GDM1 (cell line): ENCODE measurements around the gene DCP2.

Experiments used
- DNase-seq: peaks from one replicate; lab custom pipeline; 2025; lab: John Stamatoyannopoulos, UW

Gene DCP2

DNA sequence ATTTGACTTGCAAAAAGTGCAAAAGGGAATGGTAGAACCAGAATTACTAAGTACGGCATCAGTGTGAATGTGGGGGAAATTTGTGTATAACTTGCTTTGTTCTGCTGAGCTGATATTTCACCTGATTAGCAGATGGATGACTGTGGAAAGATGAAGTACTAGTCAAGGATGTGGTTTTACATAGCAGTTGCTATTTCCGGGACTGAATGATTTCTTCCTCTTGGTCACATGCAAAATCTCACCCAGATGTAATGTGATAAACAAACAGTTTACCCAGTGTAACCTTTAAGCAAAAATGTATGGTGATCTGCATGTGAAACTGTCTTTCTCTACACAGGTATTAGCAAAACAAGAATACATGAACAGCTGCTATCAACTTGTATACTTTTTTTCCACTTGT lies 46.1 kb downstream of the DCP2 start:
- no peak for DNase-seq

DNA sequence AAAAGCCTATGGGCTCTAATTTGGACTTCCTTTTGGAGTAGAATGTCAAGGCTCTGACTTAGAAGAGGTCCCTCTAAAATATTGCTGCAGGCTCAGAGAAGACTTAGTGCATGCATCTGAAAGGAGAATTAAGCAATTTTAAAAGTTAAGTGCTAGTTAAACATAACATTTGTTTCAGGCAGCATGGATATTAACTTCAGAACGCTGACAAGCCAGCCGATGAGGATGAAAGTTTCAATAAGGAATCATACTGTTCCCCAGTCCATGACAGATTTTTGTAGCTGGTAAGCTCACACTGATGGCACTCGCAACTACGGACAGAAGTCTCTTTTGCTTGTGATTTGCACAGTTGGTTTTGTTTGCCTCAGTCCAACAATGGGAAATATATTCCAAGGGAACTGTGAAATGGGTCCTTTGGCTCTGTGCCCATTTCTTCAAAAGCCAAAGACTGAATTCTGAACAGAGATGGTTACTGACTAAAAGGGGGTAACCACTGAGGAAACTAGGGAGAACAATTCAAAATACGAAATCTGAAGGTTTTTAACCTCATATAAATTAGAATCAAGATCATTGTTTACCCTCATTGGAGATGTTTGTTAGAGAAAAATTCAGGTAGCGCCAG lies 47.6 kb downstream of the DCP2 start:
- DNase-seq = no peak

DNA sequence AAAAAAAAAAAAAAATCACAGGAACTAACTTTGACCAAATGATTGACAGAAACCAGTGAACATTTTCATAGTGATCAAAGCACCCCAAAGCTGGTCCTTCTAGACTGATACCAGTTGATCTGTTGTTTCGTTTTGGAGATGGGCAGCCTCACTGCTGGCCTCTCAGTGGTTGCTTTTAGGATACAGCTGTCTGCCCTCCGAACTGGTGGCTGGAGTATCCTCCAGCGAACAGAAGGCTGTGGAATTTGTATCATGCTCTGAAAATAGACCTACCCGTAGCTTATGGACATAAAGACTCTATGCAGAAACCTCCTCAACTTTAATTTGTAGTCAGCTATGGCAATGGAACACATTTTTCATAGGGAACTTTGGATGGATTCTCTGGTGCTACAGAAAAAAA lies 49.0 kb downstream of the DCP2 start:
- DNase-seq = no peak

DNA sequence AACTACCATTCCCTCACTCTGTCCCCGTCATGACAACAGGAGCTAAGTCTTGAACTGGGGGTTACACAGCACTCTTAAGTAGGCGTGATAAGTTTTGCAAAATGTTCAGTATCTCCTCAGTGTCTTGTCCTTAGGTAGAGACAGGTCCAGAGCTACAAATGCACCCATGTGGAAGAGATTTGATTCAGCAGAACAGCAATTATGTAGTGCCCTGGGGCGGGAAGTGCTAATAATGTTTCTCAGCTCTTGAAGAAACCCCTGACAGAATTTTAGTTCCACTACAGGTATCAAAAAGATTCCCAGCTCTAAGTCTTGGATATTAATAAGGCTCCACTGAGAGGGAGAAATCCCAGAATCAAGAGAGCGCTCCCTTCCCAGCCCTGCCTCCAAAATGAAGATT lies 49.6 kb downstream of the DCP2 start:
- DNase-seq = no peak

DNA sequence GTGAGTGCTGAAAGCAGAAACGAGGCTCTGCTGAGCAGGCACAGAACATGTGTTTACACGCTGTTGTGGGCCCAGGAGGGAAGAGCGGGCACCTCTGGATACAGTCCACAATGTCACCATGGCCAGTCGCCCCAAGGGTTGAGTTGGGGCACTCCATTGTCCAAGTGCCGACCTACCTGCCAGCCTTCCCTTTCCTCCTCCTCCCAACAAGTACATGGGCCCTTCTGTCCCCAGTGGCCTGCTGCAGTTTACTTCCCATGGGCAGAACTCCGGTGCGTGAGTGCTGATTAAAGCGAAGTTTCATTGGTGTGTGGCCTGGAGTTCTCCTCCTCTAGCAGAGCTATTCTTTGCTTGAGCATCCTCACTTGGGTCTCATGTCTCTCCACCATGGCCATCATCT lies 50.4 kb downstream of the DCP2 start:
- DNase-seq = no peak

DNA sequence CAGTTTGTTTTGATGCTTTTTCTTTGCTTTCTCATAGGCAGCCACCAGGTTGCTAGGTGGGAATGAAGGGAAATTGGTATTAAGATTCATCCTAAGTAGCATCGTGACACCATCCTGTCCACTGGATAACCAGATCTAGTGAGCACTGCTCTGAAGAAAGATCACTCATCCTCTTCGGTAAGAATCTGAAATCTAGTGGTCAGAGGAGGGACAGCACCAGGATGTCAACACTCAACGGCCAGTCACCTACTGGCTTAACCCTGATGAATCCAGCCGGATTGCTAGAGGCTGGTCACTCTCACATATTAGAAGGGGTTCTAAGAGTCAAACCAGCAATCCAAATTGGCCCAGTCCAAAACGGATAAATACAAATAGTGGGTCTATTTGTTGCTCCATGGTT lies 50.8 kb downstream of the DCP2 start:
- DNase-seq = no peak

DNA sequence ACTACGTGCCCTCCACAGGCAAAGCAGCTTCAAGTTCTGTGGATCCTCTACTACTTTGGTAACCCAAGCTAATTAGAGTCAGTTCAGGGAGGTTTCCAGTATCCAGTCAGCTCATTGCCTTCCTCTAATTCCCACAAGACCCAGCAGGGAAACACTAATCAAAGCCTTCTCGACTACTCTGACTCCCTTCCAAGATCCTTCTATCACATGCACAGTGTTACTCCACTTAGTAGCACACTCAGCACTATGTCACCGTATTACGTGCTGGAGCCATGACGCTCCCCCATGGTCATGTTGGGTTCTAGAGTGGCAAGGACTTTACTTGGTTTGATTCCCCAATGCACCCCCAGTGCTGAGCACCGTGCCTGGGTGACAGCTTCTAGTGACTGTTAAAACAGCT lies 53.0 kb downstream of the DCP2 start:
- no peak for DNase-seq

DNA sequence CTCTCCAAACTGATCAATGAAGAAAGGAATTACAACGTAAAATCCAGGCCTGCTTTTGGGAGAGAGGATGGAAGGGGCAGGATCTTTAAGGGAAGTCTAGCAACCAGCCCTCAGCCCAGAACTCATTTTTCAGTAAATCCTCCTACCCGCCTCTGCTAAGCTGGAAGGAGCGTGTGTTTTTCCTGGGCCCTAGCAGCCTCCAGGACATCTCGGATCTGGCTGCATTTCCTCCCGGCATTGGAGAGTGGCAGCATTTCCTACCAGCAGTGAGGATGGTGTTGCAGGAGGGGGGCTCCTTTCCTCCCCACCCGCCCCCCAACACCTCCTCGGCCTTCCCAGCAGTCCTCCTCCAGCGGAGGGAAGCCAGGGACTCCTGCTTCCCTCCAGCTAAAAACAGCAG lies 54.5 kb downstream of the DCP2 start:
- no peak for DNase-seq

DNA sequence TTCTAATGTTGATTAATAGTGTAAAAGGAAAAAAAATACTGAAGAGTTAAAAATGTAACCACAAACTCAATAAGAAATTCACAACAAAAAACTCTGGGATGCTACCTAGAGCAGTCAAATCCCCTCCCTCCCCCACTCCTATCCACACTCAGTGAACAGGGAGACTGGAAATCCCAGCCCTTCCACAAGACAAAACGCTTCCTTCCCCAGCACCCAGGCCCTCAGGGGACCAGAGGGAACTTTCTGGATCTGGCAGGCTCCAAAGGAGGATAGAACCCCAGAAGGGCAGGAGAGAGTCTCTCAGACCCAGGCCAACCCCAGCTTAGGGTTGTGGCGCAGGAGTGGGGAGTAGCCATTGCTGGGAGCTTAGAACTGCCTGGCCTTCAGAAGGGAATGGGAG lies 55.0 kb downstream of the DCP2 start:
- no peak for DNase-seq

DNA sequence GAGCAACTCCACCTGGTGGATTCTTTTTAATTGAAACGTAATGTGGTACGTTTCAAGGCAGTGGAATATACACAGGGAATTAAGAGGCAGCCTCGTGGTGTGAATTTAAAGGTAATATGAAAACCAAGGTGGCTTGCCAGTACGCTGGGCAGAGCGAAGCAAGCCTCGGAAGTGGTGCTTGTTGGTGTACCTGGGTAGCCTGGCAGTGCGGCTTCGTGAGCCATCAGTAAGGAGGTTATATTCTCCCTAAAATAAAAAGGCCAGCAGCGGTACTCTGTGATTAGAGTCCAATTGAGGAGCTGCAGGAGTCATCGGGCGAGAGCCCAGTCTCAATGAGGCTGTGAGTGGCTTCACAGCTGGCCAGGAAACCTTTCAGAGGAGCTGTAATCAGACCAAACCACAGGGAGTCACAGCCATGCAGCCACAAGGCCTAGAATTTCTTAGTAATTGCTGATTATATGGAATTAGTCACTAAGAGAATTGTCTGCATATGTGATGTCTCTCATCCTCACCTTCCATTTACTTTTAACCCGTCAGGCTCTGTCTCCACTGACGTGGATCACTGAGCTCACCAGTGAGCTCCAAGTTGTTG lies 57.7 kb downstream of the DCP2 start:
- DNase-seq = no peak

DNA sequence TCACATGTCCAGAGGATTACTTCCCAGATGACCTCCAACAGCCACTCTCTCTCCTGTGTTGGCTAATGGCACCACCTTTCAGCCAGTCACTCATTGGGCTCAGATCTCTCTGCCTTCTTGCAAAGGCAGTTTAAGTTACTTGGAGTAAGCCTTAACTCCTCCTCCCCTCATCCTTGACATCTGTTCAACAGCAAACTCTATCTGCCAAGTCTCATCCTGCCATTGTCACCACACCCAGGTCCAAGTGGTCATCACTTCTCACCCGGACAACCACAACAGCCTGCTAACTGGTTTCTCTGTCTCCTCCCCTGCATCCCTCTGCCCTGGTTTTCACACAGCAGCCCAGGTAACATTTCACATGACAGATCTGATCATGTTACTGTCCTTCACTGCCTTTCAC lies 58.5 kb downstream of the DCP2 start:
- DNase-seq = no peak

DNA sequence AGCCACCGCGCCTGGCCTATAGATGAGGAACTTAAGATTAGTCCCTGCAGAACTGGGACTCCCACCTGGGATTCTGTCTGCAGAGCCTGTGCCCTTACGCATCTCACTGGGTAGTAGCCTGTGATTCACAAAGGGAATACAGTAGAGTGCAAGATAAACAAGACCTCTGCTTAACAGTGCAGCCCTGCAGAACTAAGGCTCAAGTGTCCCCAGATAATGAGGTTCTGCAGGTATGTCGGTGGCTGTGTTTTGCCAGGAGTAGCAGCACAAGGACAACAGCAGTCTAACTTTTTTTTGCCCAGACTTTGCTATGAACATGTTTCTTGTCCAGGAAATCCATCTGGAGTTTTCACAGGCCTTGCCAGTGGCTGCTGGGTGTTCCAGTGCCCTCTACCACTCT lies 59.7 kb downstream of the DCP2 start:
- DNase-seq = no peak

DNA sequence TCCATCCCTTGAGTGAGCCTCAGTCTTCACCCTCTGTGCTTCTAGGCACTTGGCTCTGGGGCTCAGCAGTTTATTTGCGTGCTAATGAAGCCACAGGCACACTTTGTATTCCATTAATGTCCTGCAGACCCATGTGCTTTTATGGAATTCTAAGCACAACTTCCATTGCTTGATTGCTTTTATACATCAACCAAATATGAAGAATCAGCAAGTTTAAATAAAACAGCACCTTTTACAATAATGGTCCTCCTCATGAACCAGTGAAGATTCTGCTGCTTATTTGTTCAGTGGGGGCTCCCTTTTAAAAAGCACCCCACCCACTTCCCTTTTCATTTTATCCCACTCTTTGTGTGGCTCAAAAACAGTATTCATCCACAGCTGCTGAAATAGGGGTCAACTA lies 60.2 kb downstream of the DCP2 start:
- no peak for DNase-seq

DNA sequence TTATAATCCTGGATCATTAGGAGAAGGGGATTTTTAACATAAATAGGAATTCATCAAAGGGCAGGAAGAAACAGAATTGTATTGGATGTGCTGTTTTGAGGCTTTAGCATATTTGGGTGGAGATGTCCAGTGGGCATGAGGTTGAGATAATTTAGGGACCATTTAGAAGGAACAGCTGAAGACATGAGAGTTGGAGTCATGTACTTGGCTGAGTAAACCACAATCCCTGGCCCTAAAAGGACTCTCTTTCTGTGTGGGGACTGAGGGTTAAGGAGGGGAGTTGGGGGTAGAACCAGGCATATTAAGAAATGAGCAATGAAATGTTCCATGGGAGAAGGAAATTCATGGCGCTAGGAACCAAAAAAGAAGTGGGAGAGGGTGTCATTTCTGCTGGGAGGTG lies 61.5 kb downstream of the DCP2 start:
- no peak for DNase-seq

DNA sequence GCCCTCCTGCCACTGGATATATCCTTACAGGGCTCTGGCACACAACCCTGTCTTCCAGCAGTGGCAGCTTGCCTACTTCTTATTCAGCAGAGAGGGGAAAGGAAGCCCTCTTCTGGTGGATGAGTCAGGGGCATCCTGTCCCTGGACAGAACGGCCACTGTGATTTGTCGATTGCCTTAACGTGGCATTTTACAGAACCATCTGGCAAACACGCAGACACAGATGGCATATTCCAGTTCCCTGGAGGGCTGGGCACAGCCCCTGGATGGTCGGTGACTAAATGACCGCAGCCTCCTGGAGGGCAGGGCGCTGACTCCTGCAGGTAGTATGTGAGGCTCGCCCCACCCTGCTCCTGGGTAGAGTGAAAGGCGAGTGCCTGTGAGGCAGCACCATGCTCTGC lies 62.1 kb downstream of the DCP2 start:
- no peak for DNase-seq

DNA sequence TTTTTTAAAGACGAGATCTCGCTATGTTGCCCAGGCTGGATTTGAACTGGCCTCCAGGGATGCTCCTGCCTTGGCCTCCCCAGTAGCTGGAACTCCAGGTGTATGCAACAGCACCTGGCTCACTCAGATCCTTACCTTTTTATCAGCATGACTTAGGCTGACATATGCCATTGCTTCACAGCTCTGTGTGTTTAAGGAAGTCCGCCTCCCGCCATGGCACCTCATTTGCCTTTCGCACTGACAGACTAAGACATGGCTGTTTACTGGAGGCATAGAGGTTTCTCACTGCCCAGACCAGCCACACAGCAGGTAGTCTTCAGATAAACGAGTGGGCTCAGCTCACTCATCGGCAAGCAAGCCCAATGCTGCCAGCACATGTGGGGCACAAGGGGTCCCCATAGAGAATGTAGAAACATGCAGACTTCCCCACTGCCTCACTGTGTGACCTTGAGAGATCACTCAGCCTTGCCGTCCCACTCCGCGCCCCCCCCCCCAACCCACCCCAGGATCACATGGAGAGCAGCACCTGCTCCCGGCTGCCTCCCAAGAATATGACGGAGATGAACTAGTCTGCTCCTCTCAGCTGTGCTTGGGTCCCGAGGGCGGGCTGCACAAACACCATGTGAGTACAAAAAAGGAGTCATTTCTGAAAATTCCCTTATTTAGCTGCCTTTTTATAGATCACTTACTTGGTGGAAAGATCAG lies 62.8 kb downstream of the DCP2 start:
- no peak for DNase-seq

DNA sequence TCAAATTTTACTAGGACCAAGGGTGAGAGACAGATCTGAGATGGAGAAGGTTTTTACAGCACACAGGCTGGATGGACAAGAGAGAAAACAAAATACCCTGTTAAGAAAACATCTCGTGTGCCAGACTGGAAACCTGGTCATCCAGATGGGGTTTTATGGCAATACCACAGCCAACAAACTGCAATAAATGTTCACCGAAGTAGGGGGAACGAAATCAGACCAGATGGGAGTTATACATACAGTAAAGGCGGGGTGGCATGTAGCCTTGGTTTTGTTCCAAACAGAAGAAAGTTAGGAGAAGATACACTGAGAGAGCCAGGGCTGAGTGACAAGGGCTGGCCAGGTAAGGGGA lies 63.3 kb downstream of the DCP2 start:
- DNase-seq = no peak

DNA sequence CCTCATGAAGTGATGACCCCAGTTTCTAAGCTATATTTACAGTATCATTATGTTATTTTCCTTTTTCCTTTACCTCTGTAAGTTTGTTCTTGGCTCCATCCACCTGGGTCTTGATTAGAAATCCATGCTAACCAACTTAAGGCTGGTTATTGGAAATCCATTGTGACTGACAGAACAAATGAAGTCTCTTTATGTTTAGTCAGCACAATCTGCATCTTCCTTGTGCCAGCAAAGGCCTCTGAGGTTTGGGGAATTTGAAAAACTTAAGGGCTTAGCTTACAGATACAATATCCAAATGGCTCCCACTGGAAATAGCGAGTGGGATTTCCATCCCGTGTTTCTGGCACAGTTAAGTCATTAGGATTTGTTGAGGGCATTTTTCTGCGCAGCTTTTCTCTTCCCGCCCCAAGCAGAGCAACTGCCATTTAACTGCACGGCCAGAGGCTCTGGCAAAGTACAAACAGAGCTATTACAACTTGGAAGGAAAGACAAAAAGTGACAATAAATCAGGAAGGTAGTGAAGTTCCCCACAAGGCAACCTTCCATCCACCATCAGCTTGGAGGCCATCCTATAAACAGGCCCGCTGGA lies 64.2 kb downstream of the DCP2 start:
- DNase-seq = no peak

DNA sequence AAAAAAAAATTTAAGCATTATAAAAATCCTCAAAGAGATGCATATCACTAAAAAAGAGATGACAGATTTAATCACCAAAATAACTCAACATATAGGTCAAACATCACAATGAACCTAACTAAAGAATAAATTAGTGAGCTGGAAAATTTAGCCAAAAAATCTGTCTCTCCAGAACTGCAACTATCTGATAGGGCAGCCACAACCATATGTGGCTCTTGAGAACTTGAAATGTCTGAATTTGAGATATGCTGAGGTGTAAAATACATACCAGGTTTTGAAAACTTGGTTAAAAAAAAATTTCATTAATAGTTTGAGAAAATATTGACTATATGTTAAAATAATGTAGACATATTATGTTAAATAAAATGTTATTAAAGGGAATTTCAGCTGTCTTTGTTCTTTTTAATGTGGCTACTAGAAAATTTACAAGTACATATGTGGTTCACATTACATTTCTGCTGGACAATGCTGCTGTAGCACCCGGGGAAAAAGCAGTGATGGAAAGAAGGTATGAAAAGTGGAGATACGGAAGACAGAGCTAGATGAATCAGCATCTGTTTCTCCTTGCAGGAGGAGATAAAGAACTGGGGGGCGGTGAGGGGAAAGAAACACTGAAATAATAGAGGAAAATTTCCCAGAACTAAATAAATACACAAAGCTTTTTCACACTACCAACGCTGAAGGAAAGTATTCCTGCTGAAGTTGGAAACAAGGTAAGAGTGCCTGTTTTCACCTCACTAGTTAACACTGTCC lies 66.1 kb downstream of the DCP2 start:
- no peak for DNase-seq

DNA sequence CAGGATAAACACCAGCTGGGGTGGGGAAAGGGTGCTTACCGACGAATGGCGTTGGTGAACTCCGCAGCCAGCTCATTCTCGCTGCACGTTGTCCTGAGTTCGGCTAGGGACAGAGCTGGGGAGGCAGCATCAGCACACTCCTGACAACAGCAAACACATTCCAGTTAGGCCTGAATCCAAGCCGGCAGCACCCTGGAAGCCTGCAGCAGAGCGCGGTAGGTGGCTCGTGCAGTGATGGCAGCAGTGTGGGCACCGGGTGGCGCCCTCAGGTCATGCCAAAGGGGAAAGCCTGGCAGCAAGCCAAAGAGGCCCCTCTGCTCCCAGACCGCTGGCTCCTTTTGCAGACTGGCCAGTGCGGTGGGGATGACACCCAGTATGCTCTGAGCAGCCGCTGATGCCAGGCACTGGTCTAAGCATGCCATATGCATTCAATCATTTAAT lies 66.9 kb downstream of the DCP2 start:
- DNase-seq = no peak

DNA sequence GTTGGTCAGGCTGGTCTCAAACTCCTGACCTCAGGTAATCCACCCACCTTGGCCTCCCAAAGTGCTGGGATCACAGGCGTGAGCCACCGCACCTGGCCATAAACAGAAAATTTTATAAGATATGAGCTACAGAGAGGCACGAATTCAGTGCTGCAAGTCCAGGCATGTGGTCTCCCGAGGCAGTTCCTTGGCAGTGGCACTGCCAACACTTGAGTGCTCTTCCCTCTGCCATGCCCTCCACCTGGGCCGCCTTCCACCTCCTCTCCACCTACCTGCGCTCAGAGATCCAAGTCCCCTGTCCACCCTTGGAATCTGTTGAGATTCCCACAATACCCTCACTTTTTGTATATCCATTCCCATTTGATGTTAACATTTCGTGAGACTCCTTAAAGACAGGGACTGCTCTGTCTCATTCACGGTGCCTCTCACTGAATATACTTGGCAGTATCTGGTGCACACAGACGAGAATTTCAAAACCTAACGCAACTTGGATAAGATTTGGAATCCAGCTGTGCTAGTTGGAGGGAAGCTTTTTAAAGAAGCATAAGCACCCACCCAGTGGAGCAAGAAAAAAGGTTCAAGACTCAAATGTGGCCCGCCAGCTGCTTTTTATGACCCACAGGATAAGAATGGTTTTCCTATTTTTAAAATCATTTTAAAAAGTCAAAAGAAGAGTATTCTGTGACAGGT lies 68.3 kb downstream of the DCP2 start:
- DNase-seq = no peak

DNA sequence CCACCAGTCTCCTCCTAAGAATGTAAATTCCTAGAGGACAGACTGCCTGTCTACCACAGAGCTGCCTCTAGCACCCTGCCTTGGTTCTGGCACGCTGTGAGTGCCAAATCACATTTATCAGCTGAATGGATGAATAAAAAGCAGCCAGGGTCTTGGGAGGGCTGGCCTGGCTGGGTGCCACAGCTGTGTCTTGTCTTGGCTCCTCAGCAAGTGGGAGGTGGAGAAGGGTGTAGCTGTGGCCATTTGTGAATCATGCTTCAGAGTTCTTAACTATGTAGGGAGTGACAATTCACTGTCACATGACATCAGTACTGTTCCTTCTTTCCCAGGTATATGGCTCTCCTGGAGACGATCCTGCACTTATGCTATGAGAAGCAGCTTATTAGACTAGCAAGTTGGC lies 70.6 kb downstream of the DCP2 start:
- DNase-seq = no peak
